NB4 (cell line): ENCODE results near the gene DNAH17.

Experiments used
- POLR2A ChIP-seq: IDR thresholded peaks from 2 replicates; pipeline ENCODE4 v1.6.1; 2011; ENCODE audit warnings: mild to moderate bottlenecking; ENCODE audit not compliant: insufficient read length; ENCODE audit errors: extremely low read depth
- TF ChIP-seq, protein P1 (sequence below): IDR thresholded peaks from one replicate; pipeline ENCODE4 v1.5.1; 2012; ENCODE audit warnings: low read depth, low read length

DNA sequence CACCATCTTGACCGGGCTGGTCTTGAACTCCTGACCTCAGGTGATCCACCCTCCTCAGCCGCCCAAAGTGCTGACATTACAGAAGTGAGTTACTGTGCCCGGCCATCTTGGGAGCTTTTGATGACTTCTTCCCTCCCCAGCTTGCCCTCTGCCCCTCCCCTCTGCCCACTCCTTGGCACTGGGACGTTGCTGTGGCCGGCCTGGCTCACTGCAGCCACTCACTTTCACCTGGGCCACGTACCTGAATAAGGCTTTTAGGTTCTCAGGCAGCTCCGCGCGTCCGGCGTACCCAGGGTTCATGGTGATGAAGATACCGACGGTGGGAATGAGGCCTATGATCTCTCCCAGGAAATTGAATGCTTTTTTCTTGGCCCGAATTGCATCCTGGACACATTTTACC, 81.6 kb downstream of the DNAH17 start:
- TF ChIP-seq, protein P1, sequence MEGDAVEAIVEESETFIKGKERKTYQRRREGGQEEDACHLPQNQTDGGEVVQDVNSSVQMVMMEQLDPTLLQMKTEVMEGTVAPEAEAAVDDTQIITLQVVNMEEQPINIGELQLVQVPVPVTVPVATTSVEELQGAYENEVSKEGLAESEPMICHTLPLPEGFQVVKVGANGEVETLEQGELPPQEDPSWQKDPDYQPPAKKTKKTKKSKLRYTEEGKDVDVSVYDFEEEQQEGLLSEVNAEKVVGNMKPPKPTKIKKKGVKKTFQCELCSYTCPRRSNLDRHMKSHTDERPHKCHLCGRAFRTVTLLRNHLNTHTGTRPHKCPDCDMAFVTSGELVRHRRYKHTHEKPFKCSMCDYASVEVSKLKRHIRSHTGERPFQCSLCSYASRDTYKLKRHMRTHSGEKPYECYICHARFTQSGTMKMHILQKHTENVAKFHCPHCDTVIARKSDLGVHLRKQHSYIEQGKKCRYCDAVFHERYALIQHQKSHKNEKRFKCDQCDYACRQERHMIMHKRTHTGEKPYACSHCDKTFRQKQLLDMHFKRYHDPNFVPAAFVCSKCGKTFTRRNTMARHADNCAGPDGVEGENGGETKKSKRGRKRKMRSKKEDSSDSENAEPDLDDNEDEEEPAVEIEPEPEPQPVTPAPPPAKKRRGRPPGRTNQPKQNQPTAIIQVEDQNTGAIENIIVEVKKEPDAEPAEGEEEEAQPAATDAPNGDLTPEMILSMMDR = no peak
- no peak for TF ChIP-seq POLR2A
